GM18526 (cell line): Measurements from ENCODE around the gene GPSM3.
A peak's percentile ranks its signal among the peaks of the same experiment; 100 is the strongest.

ENCODE experiments used
- POLR2A ChIP-seq: IDR thresholded peaks from 3 replicates; pipeline ENCODE4 v1.6.1; 2011; ENCODE audit not compliant: insufficient read length; ENCODE audit errors: extremely low read depth

Gene GPSM3

GRCh38 chr6:32212076-32212760, 19.8 kb upstream of the GPSM3 start:
- no peak for TF ChIP-seq POLR2A

- TF ChIP-seq POLR2A, result no peak
Observed at GRCh38 chr6:32210191-32210601, 17.8 kb upstream of the GPSM3 start.

DNA sequence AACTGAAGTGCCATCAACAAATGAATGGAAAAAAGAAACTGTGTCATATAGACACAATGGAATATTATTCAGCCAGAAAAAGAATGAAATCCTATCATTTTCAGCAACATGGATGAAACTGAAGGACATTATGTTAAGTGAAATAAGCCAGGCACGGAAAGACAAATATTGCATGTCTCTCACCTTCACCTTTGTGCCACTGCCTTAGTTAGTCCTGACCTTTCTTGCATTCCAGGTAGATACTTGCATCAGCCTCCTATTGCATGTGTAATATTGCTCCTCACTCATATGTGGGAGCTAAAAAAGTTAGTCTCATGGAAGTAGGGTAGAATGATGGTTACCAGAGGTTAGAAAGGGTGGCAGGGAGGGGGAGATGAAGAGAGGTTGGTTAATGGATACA, 16.6 kb upstream of the GPSM3 start:
- TF ChIP-seq POLR2A, result no peak

- no peak for TF ChIP-seq POLR2A
Observed at GRCh38 chr6:32204268-32204715, 11.8 kb upstream of the GPSM3 start.

GRCh38 chr6:32203426-32204267, 11.2 kb upstream of the GPSM3 start:
- no peak for TF ChIP-seq POLR2A

DNA sequence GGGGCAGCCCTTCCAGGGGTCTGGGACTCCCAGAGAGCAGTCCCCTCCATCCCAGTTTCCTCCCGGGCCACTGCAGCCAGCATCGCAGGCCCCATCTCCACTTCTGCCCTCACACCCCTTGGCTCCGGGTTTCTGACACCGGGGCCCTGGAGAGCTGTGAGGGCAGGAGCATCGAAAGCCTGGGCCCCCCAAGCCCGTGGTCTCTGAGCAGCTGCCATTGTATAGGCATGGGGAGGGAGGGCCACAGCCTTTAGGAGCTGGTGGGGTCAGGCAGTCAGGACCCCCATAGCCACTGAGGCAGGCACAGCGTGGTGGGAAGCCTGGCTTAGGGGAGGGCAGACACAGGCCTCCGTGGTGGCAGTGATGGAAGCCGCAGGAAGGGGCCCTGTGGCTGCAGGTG, 9.7 kb upstream of the GPSM3 start:
- TF ChIP-seq POLR2A, result no peak

DNA sequence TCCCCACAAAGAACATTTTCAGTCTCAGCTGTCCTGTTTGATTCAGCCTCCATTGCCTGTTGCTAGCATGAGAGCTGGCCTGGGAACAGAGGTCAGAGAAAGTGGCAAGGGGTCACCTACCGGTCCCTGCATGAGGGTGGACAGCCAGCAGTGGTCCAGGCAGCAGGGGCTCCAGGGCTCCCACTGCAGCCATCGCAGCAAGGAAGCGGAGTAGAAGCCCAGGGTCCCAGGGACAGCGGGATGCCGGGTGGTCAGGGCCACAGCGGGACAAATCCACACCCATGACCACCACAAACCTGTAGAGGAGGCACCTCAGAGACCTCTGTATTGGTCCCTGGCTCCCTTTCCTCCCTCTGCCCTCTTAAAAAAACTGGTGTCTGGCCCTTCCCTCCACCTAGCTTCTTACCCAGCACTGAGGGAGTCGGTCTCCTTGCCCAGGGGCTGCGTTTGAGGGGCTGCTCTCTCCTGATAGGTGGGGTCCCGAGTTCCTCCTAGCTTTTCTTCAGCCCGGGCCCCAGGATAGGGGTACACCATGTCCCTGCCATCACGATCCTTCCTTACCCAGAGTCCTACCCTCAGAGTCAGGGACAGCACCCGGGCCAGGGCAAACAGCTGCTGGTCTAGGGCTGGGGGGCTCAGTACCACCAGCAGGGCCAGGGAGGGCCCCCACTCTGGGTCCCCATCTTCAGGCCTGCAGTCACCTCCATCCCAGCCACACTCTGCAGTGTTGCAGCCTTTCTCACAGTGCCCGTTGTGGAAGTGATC, 8.4 kb upstream of the GPSM3 start:
- no peak for TF ChIP-seq POLR2A

- no peak for TF ChIP-seq POLR2A
Observed at GRCh38 chr6:32198866-32199265, 6.4 kb upstream of the GPSM3 start.

DNA sequence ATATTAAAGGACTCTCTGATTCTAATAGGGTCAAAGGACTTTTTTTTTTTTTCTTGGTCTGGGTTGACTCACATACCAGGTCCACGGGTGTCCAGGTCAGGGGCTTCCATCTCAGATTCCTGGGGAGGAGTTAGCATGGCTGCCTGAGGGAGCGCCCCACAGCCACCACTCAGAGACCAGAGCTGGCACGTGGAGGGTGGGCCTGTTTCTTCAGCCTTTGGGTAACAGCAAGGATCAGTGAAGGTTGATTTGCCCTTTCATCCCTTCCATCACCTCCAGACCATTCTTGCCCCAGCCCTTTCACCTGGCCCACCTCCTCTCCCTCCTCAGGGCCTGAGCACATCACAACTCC, 5.9 kb upstream of the GPSM3 start:
- TF ChIP-seq POLR2A, result no peak

DNA sequence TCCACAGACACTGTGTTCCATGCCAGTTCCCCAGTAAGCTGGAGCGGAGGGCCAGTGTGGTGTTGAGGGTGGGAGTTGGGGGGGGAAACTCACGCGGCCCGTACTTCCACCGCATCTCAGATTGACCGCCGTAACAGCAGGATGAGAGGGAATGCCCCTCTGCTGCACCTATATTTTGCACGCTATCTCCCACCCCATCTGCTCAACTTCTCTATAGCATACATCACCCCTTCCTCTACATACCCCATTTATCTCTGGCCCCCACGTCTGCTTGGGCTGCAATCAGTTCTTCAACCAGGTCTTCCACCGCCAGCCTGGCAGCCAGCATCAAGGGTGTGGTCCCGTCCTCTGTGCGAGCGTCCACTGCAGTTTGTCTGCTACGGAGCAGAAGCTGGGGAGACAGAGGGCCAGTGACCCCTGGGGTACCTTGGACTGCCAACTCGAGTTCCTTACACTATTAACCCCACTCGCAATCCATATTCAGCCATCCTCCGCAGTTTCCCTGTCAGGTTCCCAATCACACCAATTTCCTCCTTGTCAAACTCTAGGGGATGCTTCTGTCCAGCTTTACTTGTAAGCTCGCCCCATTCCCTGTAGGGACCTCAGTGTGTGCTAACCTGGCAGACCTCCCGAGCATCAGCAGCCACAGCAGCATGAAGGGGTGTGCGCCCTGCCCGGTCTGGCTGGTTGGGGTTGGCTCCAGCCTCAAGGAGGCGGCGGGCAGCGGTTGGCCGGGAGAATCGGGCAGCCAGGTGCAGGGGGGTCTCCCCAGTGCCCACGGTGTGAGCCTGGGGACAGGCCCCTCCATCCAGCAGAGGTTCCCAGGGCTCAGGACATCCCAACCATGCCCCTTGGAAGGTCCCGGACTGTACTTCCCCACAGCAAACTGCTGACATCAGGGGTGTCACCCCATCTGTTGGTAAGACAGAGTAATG, 4.5 kb upstream of the GPSM3 start:
- no peak for TF ChIP-seq POLR2A

- TF ChIP-seq POLR2A, result peak; percentile 91
Observed at GRCh38 chr6:32195902-32196681, 3.6 kb upstream of the GPSM3 start.

DNA sequence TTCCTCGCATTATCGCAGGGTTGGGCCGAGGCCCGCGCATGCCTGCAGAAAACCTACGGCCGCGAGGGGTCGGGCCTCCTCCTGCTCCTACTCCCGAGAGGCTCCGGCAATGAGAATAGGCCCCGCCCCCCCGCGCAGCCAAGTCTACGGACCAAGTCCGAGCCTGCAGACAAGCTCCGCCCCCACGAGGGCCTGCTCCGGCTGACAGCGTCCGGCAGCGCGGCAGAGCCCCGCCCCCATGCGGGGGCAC, 3.1 kb upstream of the GPSM3 start:
- TF ChIP-seq POLR2A, result no peak

DNA sequence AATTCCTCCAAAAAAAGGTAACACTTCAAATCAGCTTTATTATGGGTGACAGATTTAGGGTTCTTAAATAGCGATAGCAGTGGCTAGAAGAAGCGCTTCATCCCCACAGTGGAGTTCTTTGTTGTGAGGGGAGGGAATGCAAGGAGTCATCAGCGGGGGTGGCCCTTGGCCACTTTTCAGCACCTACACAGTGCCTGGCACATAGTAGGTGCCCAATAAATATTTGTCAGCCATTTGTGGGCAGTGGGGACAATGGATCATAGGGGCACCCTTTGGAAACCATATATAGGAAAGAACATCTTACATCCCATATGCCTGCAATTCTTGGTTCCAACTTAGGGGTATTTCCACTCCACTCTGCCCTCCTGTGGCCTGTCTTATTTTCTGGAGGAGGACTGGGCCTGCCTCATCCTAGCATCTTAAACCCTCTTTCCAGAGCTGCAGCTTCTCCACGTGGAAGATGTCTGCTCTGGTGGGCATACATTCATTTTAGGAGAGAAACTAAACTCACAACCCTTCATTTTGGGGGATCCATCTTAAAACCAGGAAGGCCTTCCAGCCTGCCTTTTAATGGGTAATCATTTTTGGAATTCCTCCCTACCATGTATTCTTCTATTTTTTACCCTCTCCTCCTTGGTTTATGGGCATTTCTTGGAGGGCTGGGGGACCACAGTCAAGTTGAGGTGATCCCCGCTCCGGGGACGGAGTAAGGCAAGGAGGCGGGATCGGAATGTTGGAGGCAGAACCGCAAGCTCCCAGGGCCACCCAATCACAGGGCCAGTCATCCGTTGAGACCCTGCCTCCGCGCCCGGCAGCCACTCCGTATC, 2.6 kb upstream of the GPSM3 start:
- peak; percentile 62 for TF ChIP-seq POLR2A
